ENCODE results near the gene SH2D3C. TPM values are rescaled to one million over a fixed set of nuclear protein-coding genes. Genes with fewer than 3 reads are reported as not detected.
A peak's percentile ranks its signal among the peaks of the same experiment; 100 is the strongest.

Gene SH2D3C
- total and polyA plus RNA-seq, 8 donors = 1.4 to 7.1 (median 2.5) TPM

GRCh38 chr9:127751269-127752054, 27.0 kb downstream of the SH2D3C start:
- no peaks in the 10 kb centered on the region for H3K4me1 ChIP-seq
- no peaks in the 10 kb centered on the region for H3K36me3 ChIP-seq
- FAIRE-seq (no peak), DNase-seq (no peak), ATAC-seq (peak in 3 of 4 donors; percentile 49 to 81 (median 72))
- WGBS, 2 donors = 17 to 19% methylated on average over 10 of the region's 10 CpGs
- TF ChIP-seq CTCF (IDR thresholded peaks at IDR 0.05) = no peak
- H3K9me3 ChIP-seq = no peaks in the 10 kb centered on the region
- H3K27ac ChIP-seq = no peak overlapping the region
- H3K27me3 ChIP-seq = peaks cover 0 to 9% (median 3%) of the 10 kb centered on the region in 4 donors
- intact Hi-C loops (cut with DNase I) = no loop called here
- H3K4me3 ChIP-seq = no peak overlapping the region

- no peak for FAIRE-seq
- 83 to 89% methylated on average over 26 of the region's 26 CpGs for WGBS, 2 donors
- Histone ChIP-seq H3K27ac (no peak overlapping the region), H3K4me3 (no peak overlapping the region), H3K4me1 (no peaks in the 10 kb centered on the region), H3K36me3 (no peaks in the 10 kb centered on the region), H3K9me3 (no peaks in the 10 kb centered on the region), H3K27me3 (peaks cover 0 to 7% (median 1%) of the 10 kb centered on the region in 4 donors)
- TF ChIP-seq CTCF (IDR thresholded peaks at IDR 0.05) = no peak
- DNase-seq = no peak
- ATAC-seq = no peak
- intact Hi-C loops (cut with DNase I) = no loop called here
Observed at GRCh38 chr9:127749090-127749787, 29.2 kb downstream of the SH2D3C start.

GRCh38 chr9:127746959-127747569, 31.4 kb downstream of the SH2D3C start:
- Histone ChIP-seq H3K4me1 (no peaks in the 10 kb centered on the region), H3K9me3 (no peaks in the 10 kb centered on the region), H3K27ac (no peak overlapping the region), H3K36me3 (no peaks in the 10 kb centered on the region), H3K27me3 (no peaks in the 10 kb centered on the region), H3K4me3 (no peak overlapping the region)
- no peak for TF ChIP-seq CTCF (IDR thresholded peaks at IDR 0.05)
- WGBS, 2 donors = 57 to 63% methylated on average over 15 of the region's 15 CpGs
- intact Hi-C loops (cut with DNase I) = no loop called here
- DNase-seq (no peak), ATAC-seq (no peak), FAIRE-seq (no peak)

- Histone ChIP-seq H3K9me3 (no peaks in the 10 kb centered on the region), H3K27ac (no peak overlapping the region), H3K27me3 (no peaks in the 10 kb centered on the region), H3K4me3 (no peak overlapping the region), H3K4me1 (no peaks in the 10 kb centered on the region), H3K36me3 (no peaks in the 10 kb centered on the region)
- TF ChIP-seq CTCF (IDR thresholded peaks at IDR 0.05) = no peak
- intact Hi-C loops (cut with DNase I) = no loop called here
- peak in 1 of 6 donors; percentile 57 for DNase-seq
- ATAC-seq = no peak
- 81 to 90% methylated on average over 19 of the region's 19 CpGs for WGBS, 2 donors
- FAIRE-seq = no peak
Observed at GRCh38 chr9:127744398-127745110, 33.9 kb downstream of the SH2D3C start.

Measured in pancreas (tissue), 10 donors.